Smooth muscle cell (in vitro differentiated cells): ENCODE measurements around the gene LRP6. TPM values are rescaled to one million over a fixed set of nuclear protein-coding genes. Genes with fewer than 3 reads are reported as not detected.

Experiments used
- DNase-seq: peaks from one replicate; lab custom pipeline; 2025; ENCODE audit not compliant: unreplicated experiment; lab: John Stamatoyannopoulos, UW
- H2AFZ ChIP-seq: fragments of 200-600 bp; sonication (generic); 2 replicates; pipeline ENCODE4 v1.6.0; 2016; ENCODE audit warnings: antibody characterized with exemption, low read depth, mild to moderate bottlenecking
- H3F3A ChIP-seq: fragments of 200-600 bp; sonication (generic); 2 replicates; pipeline ENCODE4 v1.6.0; 2017; ENCODE audit warnings: antibody characterized with exemption, low read depth
- H3K27ac ChIP-seq: fragments of 200-600 bp; sonication (generic); 2 replicates; pipeline ENCODE4 v1.5.1; 2016; ENCODE audit warnings: low read depth, mild to moderate bottlenecking
- H3K27me3 ChIP-seq: fragments of 200-600 bp; sonication (generic); 2 replicates; pipeline ENCODE4 v1.6.1; 2016; ENCODE audit warnings: low read depth, mild to moderate bottlenecking
- H3K36me3 ChIP-seq: fragments of 200-600 bp; sonication (generic); 2 replicates; pipeline ENCODE4 v1.5.1; 2016; ENCODE audit warnings: low read depth
- H3K4me1 ChIP-seq: fragments of 200-600 bp; sonication (generic); 2 replicates; pipeline ENCODE4 v1.5.1; 2016; ENCODE audit warnings: low read depth
- H3K4me2 ChIP-seq: fragments of 200-600 bp; sonication (generic); 2 replicates; pipeline ENCODE4 v1.6.0; 2016; ENCODE audit warnings: mild to moderate bottlenecking
- H3K4me3 ChIP-seq: fragments of 200-600 bp; sonication (generic); 2 replicates; pipeline ENCODE4 v1.5.1; 2016; ENCODE audit warnings: mild to moderate bottlenecking
- H3K79me2 ChIP-seq: fragments of 200-600 bp; sonication (generic); 2 replicates; pipeline ENCODE4 v1.6.0; 2016; ENCODE audit warnings: low read depth, mild to moderate bottlenecking
- H3K9ac ChIP-seq: fragments of 200-600 bp; sonication (generic); 2 replicates; pipeline ENCODE4 v1.6.0; 2016; ENCODE audit warnings: low read depth
- H3K9me3 ChIP-seq: fragments of 200-600 bp; sonication (generic); replicated peaks from 2 replicates; pipeline ENCODE4 v1.5.1; 2016; ENCODE audit warnings: low read depth
- H4K20me1 ChIP-seq: fragments of 200-600 bp; sonication (generic); 2 replicates; pipeline ENCODE4 v1.6.0; 2016; ENCODE audit warnings: low read depth
- WGBS: methylation state at CpG from one replicate; pipeline ENCODE4 v1.1.7; 2016; ENCODE audit warnings: low lambda C conversion rate; 5-methylcytosine and 5-hydroxymethylcytosine counted together
- polyA plus RNA-seq: library from polyadenylated mRNA; unstranded; fragments of >200 nt; fragmentation: Nextera tagmentation; extraction: Ambion mirVana; gene quantifications from 2 replicates; pipeline ENCODE4 v1.2.1, GENCODE V29; 2016
- total RNA-seq: library from RNA; depleted of rRNA; stranded (reverse); fragments of >200 nt; gene quantifications from 2 replicates; pipeline ENCODE4 v1.2.3, GENCODE V29; 2014
- TF ChIP-seq, protein P1 (sequence below): fragments of 200-600 bp; sonication (generic); IDR thresholded peaks from 2 replicates; pipeline ENCODE4 v1.5.1; 2017; ENCODE audit warnings: borderline replicate concordance, mild to moderate bottlenecking, antibody characterized with exemption; ENCODE audit not compliant: insufficient read depth, poor library complexity, severe bottlenecking

The LRP6 gene
- total and polyA plus RNA-seq, 2 experiments from 2014 or later: 10.6 to 21.1 TPM

- no peaks in the 10 kb centered on the region for H3K9me3 ChIP-seq
- no peak for DNase-seq
- no peaks in the 10 kb centered on the region for H4K20me1 ChIP-seq
- H3F3A ChIP-seq: no peaks in the 10 kb centered on the region
- H3K4me3 ChIP-seq: no peak overlapping the region
- no peak overlapping the region for H3K9ac ChIP-seq
- no peaks in the 10 kb centered on the region for H3K36me3 ChIP-seq
- no peaks in the 10 kb centered on the region for H3K27me3 ChIP-seq
- no peak overlapping the region for H3K27ac ChIP-seq
- 86% methylated on average over 3 of the region's 3 CpGs for whole genome bisulfite sequencing
- no peaks in the 10 kb centered on the region for H3K79me2 ChIP-seq
- no peak overlapping the region for H3K4me2 ChIP-seq
- peaks cover 4% of the 10 kb centered on the region for H3K4me1 ChIP-seq
- TF ChIP-seq, protein P1, sequence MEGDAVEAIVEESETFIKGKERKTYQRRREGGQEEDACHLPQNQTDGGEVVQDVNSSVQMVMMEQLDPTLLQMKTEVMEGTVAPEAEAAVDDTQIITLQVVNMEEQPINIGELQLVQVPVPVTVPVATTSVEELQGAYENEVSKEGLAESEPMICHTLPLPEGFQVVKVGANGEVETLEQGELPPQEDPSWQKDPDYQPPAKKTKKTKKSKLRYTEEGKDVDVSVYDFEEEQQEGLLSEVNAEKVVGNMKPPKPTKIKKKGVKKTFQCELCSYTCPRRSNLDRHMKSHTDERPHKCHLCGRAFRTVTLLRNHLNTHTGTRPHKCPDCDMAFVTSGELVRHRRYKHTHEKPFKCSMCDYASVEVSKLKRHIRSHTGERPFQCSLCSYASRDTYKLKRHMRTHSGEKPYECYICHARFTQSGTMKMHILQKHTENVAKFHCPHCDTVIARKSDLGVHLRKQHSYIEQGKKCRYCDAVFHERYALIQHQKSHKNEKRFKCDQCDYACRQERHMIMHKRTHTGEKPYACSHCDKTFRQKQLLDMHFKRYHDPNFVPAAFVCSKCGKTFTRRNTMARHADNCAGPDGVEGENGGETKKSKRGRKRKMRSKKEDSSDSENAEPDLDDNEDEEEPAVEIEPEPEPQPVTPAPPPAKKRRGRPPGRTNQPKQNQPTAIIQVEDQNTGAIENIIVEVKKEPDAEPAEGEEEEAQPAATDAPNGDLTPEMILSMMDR: peak; percentile 16
- H2AFZ ChIP-seq: no peak overlapping the region
These were observed 184.9 kb downstream of the LRP6 start for GRCh38 chr12:12081836-12082497.

GRCh38 chr12:12079291-12079690 is 187.6 kb downstream of the LRP6 start:
- no peak overlapping the region for H3K9ac ChIP-seq
- no peak for DNase-seq
- WGBS: 83% methylated on average over 5 of the region's 5 CpGs
- H3K4me3 ChIP-seq: no peak overlapping the region
- TF ChIP-seq, protein P1: no peak
- H3K79me2 ChIP-seq: no peaks in the 10 kb centered on the region
- no peak overlapping the region for H2AFZ ChIP-seq
- no peaks in the 10 kb centered on the region for H3K27me3 ChIP-seq
- H3K27ac ChIP-seq: no peak overlapping the region
- H3K9me3 ChIP-seq: no peaks in the 10 kb centered on the region
- no peaks in the 10 kb centered on the region for H3F3A ChIP-seq
- H3K4me2 ChIP-seq: no peak overlapping the region
- no peaks in the 10 kb centered on the region for H4K20me1 ChIP-seq
- H3K4me1 ChIP-seq: no peaks in the 10 kb centered on the region
- H3K36me3 ChIP-seq: no peaks in the 10 kb centered on the region

DNA sequence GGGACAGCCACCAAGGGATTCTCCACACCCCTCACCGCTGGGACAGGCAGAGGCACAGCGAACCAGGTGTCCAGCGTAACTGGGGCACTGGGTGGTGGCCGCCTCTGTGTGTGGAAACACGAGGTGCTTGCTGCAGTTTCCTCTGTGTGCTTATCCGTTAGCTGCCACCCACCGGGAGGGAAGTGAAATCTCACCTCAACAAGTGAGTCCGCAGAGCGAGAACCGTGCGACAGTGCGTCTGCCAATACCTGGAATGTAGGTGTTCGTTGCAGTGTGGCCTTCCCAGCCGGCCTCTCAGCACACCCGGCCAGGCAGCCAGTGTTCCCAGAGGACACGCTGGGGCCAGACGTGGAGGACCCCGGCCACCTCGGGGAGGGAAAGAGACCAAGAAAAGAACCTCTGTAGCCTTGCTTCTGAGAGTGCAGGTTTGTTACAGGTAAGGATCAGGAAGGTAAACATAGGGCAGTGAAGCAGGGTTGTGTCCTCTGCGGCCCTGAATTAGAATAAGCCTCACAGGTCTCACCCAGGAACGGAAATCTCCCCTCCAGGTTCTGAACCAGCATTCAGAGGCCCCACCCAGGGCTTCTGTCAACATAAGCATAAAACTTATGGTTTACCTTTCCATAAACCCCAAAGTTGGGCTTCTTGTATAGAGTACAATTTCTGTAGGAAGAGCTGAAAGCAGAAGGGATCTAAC is 194.6 kb downstream of the LRP6 start:
- Histone ChIP-seq H3K27me3 (no peaks in the 10 kb centered on the region), H3K36me3 (no peaks in the 10 kb centered on the region), H3K4me3 (peak overlapping the region; percentile 27), H3K9ac (no peak overlapping the region), H3K79me2 (no peaks in the 10 kb centered on the region), H3K4me2 (no peak overlapping the region), H3K27ac (no peak overlapping the region), H3K4me1 (no peaks in the 10 kb centered on the region), H2AFZ (no peak overlapping the region), H3K9me3 (no peaks in the 10 kb centered on the region), H4K20me1 (no peaks in the 10 kb centered on the region), H3F3A (no peaks in the 10 kb centered on the region)
- no peak for DNase-seq
- WGBS: 88% methylated on average over 21 of the region's 21 CpGs
- TF ChIP-seq, protein P1: no peak
